PC-9 (cell line): ENCODE measurements around the gene EPHA7.

Source experiments
- CTCF ChIP-seq: fragments of 200-600 bp; sonication (generic); conservative IDR thresholded peaks from 2 replicates; pipeline ENCODE4 v1.6.1; 2017; ENCODE audit warnings: mixed run types, antibody characterized with exemption, mild to moderate bottlenecking, moderate library complexity
- EZH2 ChIP-seq: fragments of 200-600 bp; sonication (generic); IDR thresholded peaks from 2 replicates; pipeline ENCODE4 v1.8.0; 2017; ENCODE audit warnings: antibody characterized with exemption, low read depth

- TF ChIP-seq CTCF: no peak
- no peak for TF ChIP-seq EZH2
Measured at GRCh38 chr6:93252930-93253329, 166.4 kb downstream of the EPHA7 start.
